ENCODE data around the gene ASAP3. TPM values are rescaled to one million over a fixed set of nuclear protein-coding genes. Genes with fewer than 3 reads are reported as not detected.
"Not testable (repeated sequence)": the region's sequence is repeated elsewhere in the genome, so short reads cannot be mapped to it uniquely, and the experiment has no call there.

Gene ASAP3
- total RNA-seq, 2 donors from 2014 or later, result 28.2 to 50.4 TPM

DNA sequence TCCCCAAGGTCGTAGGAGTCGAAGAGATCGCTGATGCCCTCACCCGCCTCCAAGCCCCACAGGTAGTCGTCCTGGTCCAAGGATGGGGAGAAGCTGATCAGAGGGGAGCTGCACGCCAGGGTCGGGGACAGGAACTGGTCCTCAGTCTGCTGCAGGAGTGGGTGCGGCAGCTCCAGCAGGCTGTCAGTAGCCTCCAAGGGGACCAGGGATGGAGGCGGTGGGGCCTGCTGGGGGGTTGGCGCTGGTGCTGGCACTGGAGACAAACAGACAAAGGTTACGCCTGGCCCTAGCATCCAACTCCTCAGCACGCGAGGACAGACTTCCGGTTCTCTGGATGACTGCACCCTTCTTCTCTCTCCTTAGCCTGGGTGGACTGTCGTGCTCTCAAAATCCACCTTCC, 25.9 kb upstream of the ASAP3 start:
- Histone ChIP-seq H3K27ac (no peak overlapping the region), H3K4me1 (ENCODE audit: control insufficient read depth in 1 of 2, low read depth in 2 of 2) (no peaks in the 10 kb centered on the region), H3K36me3 (no peaks in the 10 kb centered on the region), H3K4me3 (no peak overlapping the region), H3K27me3 (replicated peaks; ENCODE audit: insufficient read depth) (no peaks in the 10 kb centered on the region), H3K9me3 (no peaks in the 10 kb centered on the region)
- TF ChIP-seq, protein P1, sequence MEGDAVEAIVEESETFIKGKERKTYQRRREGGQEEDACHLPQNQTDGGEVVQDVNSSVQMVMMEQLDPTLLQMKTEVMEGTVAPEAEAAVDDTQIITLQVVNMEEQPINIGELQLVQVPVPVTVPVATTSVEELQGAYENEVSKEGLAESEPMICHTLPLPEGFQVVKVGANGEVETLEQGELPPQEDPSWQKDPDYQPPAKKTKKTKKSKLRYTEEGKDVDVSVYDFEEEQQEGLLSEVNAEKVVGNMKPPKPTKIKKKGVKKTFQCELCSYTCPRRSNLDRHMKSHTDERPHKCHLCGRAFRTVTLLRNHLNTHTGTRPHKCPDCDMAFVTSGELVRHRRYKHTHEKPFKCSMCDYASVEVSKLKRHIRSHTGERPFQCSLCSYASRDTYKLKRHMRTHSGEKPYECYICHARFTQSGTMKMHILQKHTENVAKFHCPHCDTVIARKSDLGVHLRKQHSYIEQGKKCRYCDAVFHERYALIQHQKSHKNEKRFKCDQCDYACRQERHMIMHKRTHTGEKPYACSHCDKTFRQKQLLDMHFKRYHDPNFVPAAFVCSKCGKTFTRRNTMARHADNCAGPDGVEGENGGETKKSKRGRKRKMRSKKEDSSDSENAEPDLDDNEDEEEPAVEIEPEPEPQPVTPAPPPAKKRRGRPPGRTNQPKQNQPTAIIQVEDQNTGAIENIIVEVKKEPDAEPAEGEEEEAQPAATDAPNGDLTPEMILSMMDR (IDR thresholded peaks at IDR 0.05), result no peak
- ATAC-seq (ENCODE audit: insufficient number of reproducible peaks, low FRiP score, low read depth), result no peak
- no peak for DNase-seq (ENCODE audit: low spot score)

DNA sequence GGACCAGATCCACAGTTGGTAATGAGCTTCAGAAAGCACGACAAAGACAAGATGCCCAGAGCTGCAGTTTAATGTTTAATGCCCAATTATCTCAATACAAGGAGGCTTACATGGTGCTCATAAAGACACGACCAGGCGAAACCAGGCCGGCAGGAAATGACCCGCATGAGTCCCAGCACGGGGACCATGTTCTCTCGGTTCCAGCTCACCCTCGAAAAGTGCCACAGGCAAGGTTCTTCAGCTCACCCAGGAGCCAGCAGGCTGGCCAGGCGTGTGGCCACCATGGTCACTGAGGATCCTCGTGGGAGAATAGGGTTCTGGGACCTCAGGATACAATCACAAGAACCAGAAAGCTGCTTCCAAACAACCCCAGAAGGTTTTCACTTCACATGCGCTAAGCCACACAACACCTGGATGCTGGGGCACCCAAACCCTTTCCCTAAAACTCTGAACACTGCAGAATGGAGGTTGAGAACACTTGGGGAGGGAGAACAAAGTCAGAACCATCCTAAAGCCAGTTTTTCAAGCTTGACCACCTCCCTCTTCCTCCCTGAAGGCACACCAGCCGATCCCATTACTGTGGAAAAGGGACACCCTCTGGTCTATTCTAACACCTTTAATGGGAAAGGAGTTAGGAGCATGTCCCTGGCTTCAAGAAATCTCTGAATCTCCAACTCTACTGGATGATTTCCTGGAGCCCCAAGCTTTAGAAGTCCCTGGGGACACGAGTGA, 22.6 kb upstream of the ASAP3 start:
- Histone ChIP-seq H3K27me3 (replicated peaks; ENCODE audit: insufficient read depth) (no peaks in the 10 kb centered on the region), H3K27ac (no peak overlapping the region), H3K4me1 (ENCODE audit: control insufficient read depth in 1 of 2, low read depth in 2 of 2) (no peaks in the 10 kb centered on the region), H3K9me3 (no peaks in the 10 kb centered on the region), H3K4me3 (no peak overlapping the region), H3K36me3 (no peaks in the 10 kb centered on the region)
- TF ChIP-seq, protein P1 (IDR thresholded peaks at IDR 0.05), result no peak
- DNase-seq (ENCODE audit: low spot score) (no peak), ATAC-seq (ENCODE audit: insufficient number of reproducible peaks, low FRiP score, low read depth) (no peak)

DNA sequence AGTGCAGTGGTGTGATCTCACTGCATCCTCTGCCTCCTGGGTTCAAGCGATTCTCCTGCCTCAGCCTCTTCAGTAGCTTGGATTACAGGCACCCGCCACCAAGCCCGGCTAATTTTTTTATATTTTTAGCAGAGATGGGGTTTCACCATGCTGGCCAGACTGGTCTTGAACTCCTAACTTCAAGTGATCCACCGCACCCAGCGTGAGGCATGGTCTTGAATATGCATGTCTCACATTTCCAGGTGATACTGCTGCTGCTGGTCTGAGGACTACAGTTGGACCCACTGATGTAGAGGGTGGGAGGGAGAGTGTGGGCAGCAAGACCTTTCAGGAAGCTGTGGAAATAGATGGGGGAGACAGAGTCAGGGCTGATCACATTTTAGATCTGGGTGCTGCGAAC, 21.9 kb upstream of the ASAP3 start:
- TF ChIP-seq, protein P1 (IDR thresholded peaks at IDR 0.05), result no peak
- Histone ChIP-seq H3K27me3 (replicated peaks; ENCODE audit: insufficient read depth) (no peaks in the 10 kb centered on the region), H3K36me3 (no peaks in the 10 kb centered on the region), H3K9me3 (no peaks in the 10 kb centered on the region), H3K4me1 (ENCODE audit: control insufficient read depth in 1 of 2, low read depth in 2 of 2) (no peaks in the 10 kb centered on the region), H3K4me3 (no peak overlapping the region), H3K27ac (no peak overlapping the region)
- DNase-seq (ENCODE audit: low spot score) (no peak), ATAC-seq (ENCODE audit: insufficient number of reproducible peaks, low FRiP score, low read depth) (no peak)

DNA sequence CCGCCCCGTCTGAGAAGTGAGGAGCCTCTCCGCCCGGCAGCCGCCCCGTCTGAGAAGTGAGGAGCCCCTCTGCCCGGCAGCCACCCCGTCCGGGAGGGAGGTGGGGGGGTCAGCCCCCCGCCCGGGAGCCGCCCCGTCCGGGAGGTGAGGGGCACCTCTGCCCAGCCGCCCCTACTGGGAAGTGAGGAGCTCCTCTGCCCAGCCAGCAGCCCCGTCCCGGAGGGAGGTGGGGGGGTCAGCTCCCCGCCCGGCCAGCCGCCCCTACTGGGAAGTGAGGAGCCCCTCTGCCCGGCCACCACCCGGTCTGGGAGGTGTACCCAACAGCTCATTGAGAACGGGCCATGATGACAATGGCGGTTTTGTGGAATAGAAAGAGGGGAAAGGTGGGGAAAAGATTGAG, 20.2 kb upstream of the ASAP3 start:
- DNase-seq (ENCODE audit: low spot score); H3K9me3 ChIP-seq; H3K27ac ChIP-seq; H3K36me3 ChIP-seq; H3K4me1 ChIP-seq (ENCODE audit: control insufficient read depth in 1 of 2, low read depth in 2 of 2); H3K27me3 ChIP-seq (replicated peaks; ENCODE audit: insufficient read depth); H3K4me3 ChIP-seq; ATAC-seq (ENCODE audit: insufficient number of reproducible peaks, low FRiP score, low read depth): not testable (repeated sequence)

DNA sequence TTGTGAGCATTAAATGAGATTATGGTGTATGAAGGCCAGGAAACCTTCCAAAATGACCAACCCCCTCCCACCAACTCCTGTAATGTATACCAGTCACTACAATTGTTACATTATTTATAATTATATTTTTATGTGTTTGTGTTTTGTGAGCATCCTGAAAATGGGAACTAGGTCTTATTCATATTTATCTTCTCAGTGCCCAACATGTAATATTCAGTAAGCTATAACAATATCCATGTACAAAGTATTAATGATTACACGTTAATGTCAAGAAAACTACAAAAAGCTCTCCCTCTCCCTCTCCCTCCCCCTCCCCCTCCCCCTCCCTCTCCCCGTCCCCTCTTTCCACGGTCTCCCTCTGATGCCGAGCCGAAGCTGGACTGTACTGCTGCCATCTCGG, 19.0 kb upstream of the ASAP3 start:
- H3K9me3 ChIP-seq, result no peaks in the 10 kb centered on the region
- no peak for DNase-seq (ENCODE audit: low spot score)
- ATAC-seq (ENCODE audit: insufficient number of reproducible peaks, low FRiP score, low read depth), result no peak
- no peaks in the 10 kb centered on the region for H3K4me1 ChIP-seq (ENCODE audit: control insufficient read depth in 1 of 2, low read depth in 2 of 2)
- H3K36me3 ChIP-seq, result no peaks in the 10 kb centered on the region
- H3K27me3 ChIP-seq (replicated peaks; ENCODE audit: insufficient read depth), result no peaks in the 10 kb centered on the region
- no peak overlapping the region for H3K4me3 ChIP-seq
- no peak overlapping the region for H3K27ac ChIP-seq
- TF ChIP-seq, protein P1 (IDR thresholded peaks at IDR 0.05), result no peak

DNA sequence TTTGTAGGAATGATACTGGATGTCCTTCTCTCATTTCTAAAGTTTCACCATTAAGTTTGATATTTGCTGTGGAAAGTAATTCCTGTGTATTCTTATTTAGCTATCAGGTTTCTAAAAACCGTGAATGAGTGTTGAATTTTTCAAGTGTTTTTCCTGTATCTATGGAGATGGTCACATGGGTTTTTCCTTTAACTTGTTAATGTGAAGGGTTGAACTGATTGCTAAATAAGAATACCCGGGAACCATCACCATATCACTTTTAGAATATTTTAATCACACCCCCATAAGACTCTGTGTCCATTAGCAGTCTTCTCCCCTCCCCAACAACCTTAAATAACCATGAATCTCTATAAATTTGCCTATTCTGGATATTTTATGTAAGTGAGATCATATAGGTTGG, 16.5 kb upstream of the ASAP3 start:
- ATAC-seq (ENCODE audit: insufficient number of reproducible peaks, low FRiP score, low read depth) (no peak), DNase-seq (ENCODE audit: low spot score) (no peak)
- Histone ChIP-seq H3K4me1 (ENCODE audit: control insufficient read depth in 1 of 2, low read depth in 2 of 2) (no peaks in the 10 kb centered on the region), H3K4me3 (no peak overlapping the region), H3K27me3 (replicated peaks; ENCODE audit: insufficient read depth) (no peaks in the 10 kb centered on the region), H3K27ac (no peak overlapping the region), H3K36me3 (no peaks in the 10 kb centered on the region), H3K9me3 (no peaks in the 10 kb centered on the region)
- TF ChIP-seq, protein P1 (IDR thresholded peaks at IDR 0.05), result no peak

All from thoracic aorta (tissue), 2 donors.